GM21619 (cell line): Measurements from ENCODE around the gene TENM3.

ENCODE experiments used
- ATAC-seq: cut with Tn5 transposase; IDR thresholded peaks from one replicate; pipeline ENCODE4 v1.9.1; 2021; ENCODE audit not compliant: unreplicated experiment

TENM3 gene

DNA sequence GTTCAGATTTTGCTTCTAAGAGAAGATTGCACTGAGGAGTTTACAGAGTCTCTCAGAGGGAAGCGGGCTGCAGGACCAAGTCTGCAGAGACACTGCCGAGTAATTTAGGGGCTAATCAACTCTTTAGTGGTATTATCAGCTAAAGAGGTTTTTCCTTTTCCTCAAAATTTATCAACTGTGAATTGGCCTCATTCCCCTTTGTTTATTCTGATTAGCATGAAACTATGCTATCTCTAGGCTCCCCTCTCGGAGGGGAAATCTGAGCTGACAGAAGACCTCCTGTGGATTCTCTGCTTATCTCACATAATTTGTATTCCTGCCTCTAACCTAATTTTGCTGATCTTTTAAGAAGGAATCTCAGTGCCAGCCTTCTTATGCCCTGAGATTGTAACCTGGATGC lies 473.0 kb downstream of the TENM3 start:
- no peak for ATAC-seq

DNA sequence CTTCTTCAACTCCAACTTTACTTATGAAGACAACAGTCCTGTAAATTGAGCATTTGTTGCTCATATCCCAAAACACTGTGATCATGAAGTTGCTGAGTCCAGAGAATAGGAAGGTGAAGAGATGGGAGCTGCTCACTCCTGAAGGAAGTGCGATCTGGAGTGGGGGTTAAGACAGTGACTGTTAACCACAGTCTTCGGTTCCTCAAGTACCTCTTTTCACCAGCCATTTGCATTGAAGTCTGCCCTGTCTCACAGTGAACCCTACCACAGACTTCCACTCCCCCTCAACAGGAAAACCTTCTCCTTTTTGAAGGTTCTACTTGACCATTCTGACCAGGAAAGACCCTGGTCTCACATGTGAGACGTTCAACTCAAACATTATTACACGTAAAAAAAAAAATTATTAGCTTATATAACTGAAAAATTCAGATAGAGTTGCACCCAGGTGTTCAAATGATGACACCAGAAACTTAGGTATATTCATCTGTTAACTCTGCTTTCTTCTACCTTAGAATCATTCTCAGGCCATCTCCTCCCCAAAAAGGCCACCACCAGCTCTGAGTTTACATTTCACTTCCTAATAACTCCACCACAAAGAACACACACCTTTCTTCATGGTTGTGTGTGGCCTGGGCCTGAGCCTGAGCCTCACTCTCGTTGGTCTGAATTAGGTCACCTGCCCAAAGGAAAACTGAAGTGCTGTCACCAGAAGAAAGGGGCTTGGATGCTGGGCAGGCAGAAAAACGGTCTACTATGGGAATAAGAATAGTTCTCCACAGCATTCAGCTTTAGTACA lies 474.8 kb downstream of the TENM3 start:
- ATAC-seq, result peak; percentile 86

DNA sequence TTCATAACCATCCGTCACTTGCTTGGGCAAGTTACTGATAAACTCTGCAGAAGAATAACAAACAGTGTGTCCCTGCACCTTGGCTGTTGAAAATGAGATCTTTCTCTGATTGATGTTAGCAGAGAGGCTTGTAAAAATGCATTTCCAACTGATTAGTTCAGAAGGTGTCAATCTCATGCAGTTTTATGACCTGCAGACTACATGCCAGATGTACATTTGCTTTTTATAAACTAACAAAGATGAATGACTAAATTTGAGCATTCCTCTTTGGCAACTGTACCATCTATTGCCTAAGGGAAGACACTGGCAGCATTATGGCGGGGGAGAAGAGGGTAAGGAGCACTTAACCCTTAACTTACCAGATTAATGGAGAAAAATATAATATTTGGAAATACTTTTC lies 481.2 kb downstream of the TENM3 start:
- ATAC-seq, result no peak

DNA sequence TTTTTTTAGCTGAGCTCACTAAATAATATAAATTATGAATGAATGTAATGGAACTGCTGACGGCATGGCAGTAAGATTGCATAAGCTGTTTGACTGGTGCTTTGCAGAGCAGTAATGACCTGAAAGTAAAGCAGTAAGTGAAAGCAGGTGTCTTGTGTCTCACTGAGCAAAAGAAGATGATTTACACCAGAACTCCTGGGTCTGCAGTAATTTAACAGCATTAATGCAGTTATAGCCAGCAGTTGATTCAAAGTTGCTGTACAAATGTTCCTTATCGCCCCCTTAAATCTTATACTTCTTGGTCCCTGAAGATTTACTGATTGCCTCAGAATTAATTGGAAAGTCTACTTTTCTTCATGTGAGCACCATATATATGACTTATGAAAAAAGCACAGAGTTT lies 486.3 kb downstream of the TENM3 start:
- ATAC-seq, result no peak

DNA sequence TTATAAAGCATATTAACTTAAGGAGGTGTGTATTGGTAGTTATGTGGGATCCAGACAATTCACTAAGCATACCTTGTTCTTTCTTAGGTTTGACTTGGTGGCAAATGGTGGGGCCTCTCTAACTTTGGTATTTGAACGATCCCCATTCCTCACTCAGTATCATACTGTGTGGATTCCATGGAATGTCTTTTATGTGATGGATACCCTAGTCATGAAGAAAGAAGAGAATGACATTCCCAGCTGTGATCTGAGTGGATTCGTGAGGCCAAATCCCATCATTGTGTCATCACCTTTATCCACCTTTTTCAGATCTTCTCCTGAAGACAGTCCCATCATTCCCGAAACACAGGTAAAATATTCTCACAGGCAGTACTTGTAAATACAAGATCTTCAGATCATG lies 487.6 kb downstream of the TENM3 start:
- no peak for ATAC-seq

DNA sequence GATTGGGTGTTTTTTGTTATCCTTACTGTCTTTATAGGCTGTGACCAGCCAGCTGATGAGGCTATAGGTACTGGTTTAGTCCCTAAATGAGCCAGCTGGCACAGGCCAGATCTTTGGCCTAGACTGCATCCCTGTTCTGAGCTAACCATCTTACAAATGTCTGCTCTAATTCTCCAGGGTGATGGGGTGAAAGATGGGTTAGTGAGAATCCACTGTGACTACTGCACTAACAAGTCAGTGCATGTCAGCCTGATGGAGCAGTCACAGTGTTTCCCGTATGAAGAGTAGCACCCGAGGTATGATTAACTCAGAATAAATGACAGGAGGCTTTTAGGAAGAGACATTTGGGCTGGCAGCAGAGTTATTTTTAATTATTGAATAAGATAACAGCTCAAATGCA lies 493.0 kb downstream of the TENM3 start:
- ATAC-seq, result no peak

DNA sequence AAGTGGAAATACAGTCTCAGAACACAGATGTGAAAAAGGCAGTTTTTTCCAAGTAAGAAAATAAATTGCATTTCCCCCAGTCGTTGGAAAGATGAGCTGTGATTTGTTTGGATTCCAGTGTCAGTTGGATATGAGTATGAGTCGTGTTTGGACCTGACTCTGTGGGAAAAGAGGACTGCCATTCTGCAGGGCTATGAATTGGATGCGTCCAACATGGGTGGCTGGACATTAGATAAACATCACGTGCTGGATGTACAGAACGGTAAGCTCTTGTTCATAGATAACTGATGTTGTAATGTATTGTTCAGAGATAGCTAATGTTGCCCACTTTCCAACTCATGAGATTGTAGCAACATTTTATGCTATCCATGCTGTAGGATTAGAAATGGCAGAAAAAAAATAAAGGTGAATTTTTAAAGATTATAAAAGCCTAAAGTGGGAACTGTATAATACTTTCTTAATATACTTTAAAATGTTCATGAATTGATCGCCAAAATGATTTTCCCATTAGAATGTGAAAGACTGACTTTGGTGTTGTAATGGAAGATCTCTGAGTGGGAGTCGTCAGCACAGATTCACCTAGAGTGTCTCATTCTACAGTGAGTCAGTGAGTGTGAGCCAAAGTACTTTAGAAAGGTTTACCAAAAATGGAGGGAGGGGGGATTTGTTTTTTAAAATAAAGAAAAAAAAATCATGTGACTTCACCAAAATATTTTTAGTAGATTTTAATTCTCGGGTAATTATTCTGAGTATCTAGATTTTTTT lies 495.3 kb downstream of the TENM3 start:
- ATAC-seq, result no peak

DNA sequence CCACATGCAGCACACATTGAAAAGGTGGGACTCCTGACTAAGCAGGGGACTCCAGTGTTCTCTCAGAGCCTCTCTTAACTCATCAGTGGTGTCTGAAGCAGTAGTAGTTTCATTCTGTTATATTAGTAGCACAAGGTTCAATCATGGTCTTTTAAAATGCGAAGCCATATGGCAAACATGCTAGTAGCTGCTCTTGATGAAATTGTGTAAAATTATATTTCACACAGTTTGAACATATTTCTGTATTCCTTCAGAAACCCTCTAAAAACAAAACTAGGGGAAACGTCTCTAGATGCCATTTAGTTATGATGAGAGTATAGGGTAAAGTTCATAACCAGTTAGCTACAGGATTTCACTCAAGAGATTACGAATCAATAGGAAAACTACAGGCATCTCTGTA lies 497.1 kb downstream of the TENM3 start:
- no peak for ATAC-seq

DNA sequence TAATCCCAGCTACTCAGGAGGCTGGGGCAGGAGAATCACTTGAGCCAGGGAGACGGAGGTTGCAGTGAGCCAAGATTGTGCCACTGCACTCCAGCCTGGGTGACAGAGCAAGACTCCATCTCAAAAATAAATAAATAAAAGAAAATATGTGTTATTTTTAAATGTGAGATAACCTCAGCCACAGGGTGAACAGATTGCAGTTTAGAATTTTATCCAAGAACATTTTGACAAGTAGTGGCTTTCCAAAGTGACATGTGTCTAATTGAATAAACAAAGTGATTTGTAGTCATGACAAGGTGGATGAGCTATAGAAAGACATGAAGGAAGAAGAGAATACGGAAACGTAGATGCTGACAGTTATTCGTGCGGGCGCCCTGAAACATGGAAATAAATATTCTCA lies 497.9 kb downstream of the TENM3 start:
- ATAC-seq, result no peak

DNA sequence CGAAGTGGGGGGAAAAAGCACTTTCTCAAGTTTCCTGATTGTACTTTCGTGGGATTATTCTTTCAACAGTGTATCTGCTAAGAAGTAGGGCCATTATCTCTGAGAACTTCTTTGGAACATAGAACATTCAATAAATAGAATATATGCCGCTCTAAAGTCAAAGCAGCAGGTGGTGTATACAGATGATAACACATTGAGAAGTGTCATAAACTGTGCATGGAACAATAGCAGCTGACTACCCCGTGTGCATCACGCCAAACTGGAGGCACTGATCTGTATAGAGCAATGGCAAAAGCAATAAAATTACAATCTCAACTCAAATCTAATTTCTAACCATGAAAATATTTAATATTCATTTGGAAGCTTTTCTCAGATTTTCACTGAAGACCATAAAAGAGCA lies 498.7 kb downstream of the TENM3 start:
- ATAC-seq, result no peak

DNA sequence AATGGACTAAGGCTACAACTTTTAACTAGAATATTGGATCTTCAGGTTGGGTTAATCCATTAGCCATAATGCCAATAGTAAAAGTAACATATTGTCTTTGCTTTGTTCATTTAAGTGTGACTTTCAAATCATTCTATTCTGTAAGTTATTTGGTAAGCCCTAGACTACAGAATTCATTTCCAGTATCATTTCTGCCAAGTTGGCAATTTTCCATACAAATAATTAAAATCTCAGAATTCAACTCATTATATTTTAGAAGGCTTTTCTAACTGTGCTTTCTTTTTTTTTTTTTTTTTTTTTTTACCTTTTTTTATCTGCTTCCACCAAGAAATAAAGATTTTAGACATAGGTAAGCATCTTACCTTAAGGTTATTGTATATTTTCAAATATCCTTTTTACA lies 500.6 kb downstream of the TENM3 start:
- no peak for ATAC-seq

DNA sequence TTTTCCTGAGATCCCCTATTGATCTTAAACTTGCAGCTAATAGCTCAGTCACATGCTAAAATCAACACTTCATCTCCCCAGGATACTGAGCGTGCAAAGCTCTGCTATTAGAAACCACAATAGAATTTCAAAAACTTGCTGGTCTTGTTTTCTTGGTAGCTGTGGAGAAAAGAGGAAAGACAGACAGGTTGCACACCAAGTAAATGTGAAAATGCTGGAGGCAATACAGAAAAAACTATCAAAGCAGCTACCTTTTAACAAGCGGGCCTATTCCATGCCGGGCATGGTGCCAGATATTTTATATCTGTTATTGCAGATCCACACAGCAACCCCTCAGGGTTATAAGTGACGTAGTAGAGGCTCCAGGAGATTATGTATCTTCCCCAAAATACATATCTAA lies 502.0 kb downstream of the TENM3 start:
- no peak for ATAC-seq

DNA sequence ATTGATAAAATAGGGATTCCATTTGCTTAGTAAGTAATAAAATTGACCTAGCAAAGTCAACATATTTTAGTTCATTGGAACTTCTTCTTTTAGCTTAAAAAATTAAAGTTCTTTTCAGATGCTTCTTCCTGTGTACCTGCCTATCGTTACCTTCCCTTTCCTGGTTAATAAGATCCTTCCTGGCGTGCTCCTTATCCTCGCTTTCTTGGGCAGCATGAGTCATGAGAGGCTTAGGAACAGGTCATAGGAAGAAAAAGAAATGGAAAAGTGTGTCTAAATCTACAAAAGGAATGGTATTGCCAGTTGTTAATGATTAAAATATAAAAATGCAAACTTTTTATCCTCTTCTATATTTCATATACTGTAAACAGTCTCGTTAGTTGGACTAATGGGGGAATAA lies 503.7 kb downstream of the TENM3 start:
- ATAC-seq, result no peak

DNA sequence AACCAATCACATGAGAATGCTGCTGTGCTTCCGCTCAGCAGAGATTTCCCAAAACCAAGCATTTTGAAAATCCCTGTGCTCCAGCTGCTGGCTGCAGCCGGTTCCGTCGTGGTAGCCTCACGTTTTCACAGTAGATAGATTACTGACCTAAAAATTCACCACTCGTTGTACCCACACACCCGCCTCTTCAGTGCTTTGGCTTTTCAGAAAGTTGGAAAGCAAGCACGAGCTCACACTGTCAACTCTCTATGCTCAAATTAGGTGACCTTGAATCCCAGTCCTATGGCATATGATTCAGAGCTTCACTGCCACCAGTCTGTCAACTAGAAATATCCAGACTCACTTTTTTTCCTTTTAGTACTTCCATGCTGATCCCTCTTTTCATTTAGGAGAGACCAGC lies 505.1 kb downstream of the TENM3 start:
- no peak for ATAC-seq

DNA sequence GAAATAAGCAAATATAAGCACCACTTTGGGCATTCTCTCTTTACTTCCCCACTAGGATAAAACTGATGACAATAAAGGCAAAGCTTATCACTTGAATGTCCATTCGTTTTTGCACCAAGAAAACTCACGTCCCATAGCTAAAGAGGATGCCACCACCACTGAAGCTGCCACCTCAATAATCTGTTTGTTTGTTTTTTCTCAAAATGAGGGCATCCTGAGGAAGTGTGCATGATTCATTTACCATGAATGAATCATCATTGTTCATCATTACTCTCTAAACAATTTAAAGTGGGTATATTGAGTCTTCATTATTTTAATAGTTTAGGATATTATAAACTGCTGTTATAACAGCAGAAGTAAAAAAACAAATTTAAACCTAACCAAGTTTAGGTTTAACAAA lies 505.7 kb downstream of the TENM3 start:
- no peak for ATAC-seq

DNA sequence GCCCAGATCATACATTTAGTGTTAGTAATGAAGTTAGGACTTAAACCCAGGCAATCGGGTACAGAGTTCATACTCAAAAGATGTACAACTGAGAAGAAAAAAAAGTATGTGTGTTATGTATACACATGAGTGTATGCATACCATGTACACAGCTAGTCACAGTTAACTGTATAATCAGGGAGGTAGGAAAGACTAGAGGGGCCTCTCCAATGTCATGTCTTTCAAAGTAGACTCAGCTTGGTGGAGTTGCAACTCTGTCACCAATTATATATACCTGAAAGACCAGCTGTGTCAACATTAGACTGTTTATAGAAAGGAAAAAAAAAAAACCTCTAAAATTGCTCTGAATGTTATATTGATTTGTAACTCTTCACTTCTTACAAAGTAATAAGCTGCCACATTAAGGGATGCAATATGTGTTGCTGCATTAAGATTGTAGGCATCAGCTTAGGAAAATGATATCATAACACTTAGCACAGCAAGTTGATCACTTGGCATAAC lies 506.5 kb downstream of the TENM3 start:
- ATAC-seq, result no peak

DNA sequence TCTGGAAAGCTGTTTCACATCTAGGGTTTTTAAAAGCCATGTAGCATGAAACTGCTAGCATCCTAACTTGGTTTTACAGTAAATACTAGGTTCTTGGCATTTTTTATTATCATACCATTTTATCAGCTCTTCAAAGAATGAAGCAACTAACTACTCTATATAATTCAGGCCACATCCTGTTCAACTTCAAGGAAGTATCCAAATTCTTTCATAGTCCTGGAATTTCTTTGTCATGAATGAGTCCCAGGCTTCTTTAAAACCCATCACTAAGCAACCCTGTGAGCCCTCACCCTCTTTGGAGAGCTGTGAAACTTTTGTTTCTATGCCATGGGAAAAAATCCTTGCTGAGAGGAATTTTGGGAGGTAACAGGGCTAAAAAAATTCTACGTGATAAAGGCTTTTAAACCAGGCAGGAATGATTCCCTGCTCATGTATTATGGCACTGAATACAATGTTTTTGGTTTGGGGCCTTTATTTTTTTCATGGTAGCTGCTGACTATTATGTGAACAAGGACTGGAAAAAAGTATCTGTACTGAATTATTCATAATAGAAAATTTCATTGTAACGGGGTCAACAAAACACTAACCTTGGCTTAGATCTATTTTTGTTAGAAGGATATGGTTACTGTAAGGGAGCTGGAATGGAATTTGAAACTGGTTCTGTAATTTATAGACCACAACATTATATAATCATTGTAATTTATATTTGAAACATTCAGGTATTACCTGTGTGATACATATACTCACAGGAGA lies 509.1 kb downstream of the TENM3 start:
- ATAC-seq, result no peak

DNA sequence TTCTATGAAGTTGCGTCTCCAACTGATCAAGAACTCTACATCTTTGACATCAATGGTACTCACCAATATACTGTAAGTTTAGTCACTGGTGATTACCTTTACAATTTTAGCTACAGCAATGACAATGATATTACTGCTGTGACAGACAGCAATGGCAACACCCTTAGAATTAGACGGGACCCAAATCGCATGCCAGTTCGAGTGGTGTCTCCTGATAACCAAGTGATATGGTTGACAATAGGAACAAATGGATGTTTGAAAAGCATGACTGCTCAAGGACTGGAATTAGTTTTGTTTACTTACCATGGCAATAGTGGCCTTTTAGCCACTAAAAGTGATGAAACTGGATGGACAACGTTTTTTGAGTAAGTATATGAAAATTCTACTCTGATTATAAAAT lies 511.7 kb downstream of the TENM3 start:
- no peak for ATAC-seq

DNA sequence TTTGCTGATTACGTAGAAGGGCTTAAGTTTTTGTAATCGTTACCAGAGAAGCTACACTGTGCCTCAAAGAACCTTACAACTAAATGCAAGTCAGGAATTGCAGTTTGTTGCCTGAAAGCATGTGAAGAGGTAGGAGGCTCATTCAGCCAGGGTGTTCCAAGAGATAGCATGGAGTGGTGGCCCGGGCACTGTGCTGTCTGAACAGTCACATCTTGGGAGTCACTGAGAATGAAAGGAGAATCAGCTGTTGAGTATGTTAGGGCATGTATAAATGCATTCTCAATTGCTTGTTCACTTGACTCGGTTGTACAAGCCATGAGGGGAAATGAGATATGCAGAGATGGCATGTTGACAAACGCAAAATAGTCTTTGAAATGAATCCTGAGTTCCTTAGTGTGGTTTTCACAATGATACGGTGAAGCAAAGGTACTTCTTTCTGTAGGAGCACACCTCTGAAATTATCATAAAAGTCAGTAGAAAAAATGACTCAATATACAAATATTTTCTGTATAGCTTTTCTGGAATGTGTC lies 513.0 kb downstream of the TENM3 start:
- ATAC-seq, result no peak

DNA sequence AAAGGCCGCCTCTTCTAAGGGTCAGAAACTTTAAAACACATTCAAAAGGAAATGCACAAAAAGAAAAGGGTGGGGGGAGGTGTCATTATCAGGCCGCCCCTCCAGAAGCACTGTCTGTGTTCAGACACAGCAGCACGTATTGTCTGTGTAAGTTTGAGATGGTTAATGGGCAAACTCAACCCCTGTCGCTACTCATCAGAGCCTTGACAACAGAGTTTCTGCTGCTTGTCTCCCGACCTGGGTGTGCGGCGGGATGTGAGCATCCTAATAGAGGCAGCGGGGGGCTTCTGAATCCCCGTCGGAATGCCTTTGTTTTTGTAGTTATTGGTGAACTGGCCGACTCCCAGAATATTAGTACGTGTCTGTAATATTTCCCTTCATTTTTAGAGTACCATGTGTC lies 515.1 kb downstream of the TENM3 start:
- no peak for ATAC-seq

DNA sequence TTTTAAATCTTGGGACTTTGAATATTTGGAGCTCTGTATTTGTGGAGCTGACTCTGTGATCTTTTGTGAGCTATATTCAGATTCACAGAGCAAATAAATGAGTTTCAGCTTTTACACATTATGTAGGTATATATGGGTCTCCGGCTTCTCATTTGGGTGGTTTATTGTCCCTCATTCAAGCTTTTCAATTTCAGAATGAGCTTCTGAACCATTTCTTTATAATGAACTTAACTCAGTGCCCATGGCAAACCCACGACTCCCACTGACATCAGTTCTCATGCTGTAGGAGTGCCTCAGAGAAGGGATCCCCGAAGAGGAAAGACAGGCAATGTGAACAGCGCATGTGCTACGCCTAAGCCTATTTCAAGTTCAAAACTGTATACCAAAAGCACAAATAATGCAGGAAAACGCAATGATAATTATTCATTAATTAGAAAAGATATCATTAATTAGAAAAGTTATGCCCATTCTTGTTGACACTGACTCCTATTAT lies 517.4 kb downstream of the TENM3 start:
- no peak for ATAC-seq
